GM19099 (cell line): ENCODE data around the gene CCDC97.

Experiments used
- POLR2A ChIP-seq: IDR thresholded peaks from 3 replicates; pipeline ENCODE4 v1.6.1; 2011; ENCODE audit warnings: low read depth; ENCODE audit not compliant: insufficient read length; ENCODE audit errors: extremely low read depth

CCDC97 gene

DNA sequence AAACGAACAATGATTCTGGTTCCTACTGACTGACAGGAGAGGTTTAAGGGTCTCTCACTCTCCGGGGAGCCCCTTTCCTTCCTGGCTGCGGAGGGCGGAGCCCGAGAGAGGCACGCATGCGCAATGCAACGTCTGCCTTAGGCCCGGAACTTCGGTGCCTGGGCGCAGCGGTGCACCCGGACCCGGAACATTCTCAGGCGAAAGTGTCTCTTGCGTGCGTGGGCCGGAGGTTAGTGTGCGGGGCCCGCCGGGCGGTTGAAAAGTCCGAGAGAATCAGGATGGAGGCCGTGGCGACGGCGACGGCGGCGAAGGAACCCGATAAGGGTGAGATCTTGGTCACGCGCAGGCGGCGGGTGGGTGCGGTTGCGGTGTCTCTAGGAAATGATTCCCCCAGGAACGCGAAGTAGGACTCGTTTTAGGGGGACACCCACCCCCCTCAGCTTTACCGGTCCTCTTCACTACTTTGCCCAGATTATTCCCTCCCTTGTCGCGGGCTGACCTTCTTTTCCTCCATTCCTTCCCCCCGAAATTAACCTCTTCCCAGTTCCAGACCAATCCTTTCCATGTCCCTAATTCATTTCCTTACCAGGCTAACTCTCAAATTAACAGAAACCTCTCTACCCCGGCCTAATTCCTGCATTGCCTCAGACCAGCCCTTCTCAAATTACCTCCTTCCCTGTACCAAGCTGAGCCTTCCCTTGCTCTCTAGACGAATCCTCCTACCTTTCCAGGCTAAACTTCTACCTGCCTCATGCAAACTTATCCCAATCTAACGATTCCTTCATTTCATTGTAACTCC lies at the start of gene CCDC97:
Gene CCDC97 (plus strand): TSS at position 140 of the 799 bp plus-strand sequence. CDS start 139 bp downstream, at position 279.
- peak; percentile 92 for TF ChIP-seq POLR2A

DNA sequence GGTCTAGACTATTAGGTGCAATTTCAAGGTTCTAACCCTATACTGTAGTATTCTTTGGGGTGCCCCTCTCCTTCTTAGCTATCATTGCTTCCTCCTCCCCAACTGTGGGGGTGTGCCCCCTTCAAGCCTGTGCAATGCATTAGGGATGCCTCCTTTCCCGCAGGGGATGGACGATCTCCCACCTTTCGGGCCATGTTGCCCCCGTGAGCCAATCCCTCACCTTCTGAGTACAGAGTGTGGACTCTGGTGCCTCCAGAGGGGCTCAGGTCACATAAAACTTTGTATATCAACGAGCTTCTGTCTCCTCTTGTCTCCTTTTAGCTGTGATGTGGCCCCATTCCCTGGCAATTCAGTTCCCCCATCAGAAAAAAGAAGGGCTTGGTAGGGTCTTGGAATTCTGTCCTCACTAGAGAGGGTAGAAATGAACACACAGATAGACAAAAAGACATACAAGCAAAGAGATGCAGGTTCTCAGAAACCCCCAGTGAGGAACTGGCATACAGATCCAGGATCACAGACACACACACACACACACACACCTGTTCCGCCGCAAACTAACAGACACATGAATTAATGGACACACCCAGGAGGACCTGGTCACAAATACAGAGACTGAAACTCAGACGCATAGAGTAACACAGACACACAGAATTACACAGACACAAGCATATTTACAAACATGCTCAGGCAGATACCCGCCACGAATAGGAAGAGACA lies 48.3 kb upstream of the CCDC97 start:
- TF ChIP-seq POLR2A: no peak

DNA sequence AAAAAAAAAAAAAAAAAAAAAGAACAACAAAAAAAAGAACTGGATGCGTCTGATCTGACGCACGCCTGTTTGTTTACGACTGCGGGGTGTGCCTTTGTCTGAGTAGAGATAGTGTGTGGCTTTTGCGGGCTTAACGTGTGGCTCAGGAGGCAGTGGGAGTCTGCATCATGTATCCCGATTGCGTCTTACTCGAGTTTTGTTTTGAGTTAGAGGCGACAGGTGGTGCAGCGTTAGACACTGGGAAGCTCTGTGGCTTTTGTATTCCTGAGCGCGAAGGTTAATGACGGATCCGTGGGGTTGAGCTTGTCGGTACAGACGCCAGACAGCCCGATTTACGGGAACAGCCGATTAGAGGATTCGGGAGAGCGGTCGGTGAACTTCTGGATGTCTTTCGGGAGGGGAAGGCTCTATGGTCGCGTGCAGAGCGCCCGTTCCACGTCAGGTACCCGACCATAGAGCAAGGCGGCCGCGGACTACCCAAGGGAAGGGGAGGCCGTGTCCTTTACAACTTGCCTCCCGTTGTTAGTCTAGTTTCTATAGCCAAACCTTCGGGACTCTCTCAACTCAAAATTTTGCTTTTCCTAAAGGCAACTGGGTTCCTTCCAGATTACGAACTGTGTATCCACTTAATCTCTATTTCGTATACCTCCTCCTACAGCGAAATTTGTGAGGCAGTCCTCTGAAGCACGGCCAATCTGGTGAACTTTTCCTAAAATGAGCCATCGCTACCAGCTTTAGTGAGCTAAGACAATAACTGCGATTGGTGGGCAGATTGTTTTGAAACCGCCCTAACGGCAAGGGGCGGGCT lies 46.7 kb upstream of the CCDC97 start:
- TF ChIP-seq POLR2A: no peak

DNA sequence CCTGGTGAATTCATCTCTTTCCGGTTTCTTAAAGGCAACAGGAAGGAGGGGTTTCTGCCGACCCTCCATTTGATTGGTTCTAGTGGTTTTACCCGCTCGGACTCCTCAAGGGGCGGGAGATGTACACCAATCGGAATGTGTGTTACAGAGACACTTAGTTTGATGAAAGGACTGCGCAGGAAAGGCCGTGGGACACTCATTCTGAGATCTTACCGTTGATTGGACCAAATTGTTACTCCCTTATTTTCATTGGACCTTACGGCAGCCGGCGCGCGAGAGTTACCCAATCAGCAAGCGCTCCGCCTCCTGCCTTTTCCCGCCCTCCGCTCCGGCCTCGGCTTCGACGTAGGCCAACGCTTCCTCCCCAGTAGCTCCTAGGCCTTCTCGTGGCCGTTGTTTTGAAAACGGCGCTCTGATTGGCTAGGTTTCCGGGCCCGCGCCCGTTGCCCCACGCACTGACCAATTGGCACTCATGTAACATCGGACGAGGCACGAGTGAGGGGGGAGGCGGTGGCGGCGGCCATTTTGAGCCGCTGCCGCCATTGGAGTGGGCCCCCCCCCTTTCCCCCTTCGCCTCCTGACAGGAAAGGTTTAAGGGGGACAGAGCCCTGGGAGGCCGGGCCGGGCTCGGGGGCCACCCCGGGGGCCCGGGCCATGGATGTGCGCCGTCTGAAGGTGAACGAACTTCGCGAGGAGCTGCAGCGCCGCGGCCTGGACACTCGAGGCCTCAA lies 46.0 kb upstream of the CCDC97 start, which contains the start of gene HNRNPUL1:
Gene HNRNPUL1 (plus strand): TSS at position 523 of the 731 bp plus-strand sequence. CDS start 132 bp downstream, at position 655.
- TF ChIP-seq POLR2A: peak; percentile 45

DNA sequence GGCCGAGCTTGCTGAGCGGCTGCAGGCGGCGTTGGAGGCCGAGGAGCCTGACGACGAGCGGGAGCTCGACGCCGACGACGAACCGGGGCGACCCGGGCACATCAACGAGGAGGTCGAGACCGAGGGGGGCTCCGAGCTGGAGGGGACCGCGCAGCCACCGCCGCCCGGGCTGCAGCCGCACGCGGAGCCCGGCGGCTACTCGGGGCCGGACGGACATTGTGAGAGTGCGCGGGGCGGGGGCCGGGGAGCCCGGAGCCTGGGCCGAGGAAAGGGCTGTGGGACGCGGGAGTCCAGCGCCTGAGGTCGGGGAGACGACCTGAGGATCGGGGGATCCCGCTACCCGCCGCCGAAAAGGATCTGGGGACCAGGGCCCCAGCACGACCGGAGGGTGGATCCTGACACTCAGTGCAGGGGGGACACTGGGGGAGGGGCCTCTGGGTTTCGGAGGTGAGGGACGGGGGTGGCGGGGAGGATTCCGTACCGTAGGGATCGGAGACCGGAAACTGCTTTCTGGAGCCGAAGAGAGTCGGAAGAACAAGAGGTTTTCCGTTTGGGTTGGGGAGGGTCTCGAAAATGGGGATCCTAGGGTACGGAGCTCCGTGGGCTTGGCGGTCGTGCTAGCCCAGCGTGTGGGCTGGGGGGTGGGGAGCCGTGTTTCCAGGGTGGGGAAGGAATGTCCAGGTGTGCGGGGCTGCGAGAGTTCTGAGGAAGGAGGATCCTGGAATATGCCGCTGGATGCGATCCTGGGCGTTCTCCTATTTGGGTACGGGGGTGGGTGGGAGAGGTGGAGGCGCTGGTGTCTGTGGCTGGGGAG lies 45.2 kb upstream of the CCDC97 start:
- peak; percentile 34 for TF ChIP-seq POLR2A

DNA sequence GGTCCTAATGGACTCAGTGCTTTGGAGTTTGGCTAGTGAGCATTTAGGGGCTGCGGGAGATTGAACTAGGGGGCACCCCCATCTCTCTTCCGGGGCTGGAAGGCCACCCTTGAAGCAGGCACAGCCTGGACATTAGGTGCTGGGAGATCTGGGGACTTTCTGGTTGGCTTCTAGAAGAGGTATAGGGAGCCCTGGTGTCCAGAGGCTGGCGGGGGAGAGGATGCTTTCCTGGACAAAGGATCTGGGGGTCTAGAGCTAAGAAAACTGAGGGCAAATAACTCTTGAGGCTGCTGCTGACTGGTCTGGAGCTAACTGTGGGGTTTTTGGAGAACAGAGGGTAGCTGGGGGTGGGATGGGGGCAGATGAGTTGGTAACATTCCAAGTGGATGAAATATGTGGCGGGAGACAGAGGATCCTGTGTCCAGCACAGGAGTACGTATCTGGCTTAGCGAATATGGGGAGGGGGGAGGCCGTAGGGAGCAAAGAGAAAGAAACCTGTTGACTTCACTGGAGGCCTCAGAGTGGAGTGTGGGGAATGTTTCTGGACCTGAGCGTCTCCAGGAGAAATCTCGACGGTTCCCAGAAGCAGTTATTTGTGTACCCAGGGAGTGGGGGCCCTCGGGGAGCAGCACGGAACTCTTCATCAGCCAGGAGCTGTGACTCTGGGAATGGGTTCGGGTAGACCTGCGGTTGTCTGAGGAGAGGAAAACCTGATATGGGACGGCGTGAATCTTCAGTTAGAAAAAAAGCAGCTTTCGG lies 44.4 kb upstream of the CCDC97 start:
- no peak for TF ChIP-seq POLR2A

DNA sequence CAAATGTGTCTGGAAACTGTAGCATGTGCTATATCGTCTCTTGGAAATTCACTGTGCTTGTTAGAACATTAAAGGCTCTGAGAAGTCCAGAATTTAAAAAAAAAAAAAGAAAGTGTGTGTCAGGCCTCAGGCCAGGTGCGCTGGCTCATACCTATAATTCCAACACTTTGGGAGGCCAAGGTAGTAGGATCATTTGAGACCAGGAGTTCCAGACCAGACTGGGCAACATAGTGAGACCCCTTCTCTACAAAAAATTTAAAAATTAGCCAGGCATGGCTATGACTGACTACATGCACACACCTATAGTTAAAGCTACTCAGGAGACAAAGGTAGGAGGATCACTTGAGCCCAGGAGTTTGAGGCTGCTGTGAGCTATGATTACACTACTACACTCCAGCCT lies 40.9 kb upstream of the CCDC97 start:
- TF ChIP-seq POLR2A: no peak

DNA sequence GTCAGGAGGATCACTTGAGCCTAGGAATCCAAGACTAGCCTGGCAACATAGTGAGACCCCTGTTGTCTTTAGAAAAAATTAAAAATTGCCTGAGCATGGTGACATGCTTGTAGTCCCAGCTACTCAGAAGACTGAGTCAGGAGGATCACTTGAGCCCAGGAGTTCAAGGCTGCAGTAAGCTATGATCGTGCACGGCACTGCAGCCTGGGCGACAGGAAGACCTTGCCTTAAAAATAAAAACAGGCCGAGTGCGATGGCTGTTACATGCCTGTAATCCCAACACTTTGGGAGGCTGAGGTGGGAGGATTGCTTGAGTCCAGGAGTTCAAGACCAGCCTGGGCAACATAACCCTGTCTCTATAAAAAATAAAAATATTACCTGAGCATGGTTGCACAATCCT lies 40.4 kb upstream of the CCDC97 start:
- TF ChIP-seq POLR2A: no peak

DNA sequence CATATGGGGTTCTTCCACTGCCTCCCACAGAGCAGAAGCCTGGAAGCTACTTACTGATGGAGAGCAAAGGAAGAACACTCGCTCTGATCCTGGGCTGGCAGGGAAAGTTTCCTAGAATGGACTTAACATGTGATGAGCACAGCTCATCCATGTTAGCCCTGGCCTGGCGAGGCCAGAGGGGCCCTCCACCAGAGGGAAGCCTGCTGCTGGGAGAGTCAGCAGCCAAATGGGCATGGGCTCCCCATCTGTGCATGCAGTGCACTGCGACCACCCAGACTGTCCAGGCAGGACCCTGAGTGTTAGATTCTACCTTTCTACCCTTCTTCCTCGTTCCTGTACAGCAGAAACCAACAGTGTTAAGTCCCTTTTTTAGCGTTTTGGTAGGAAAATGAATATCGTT lies 36.9 kb upstream of the CCDC97 start:
- no peak for TF ChIP-seq POLR2A

DNA sequence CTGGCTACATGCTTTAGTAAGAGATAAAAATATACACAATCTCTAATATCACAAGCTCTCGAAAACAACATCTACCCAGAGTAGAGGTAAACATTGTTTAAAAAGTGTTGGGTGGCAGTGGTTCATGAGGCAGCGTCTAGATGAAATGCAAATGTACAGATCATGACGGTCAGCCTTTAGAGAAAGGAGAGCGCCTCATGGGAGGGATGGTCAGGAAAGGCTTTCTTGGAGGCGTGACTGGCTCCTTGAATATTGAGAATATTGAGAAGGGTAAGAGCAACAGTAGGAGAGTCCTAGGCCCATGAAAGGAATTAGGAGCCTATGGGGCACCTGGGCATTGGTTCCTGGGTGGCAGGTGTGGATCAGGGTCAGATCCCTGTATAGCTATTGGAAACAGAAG lies 35.2 kb upstream of the CCDC97 start:
- TF ChIP-seq POLR2A: no peak

DNA sequence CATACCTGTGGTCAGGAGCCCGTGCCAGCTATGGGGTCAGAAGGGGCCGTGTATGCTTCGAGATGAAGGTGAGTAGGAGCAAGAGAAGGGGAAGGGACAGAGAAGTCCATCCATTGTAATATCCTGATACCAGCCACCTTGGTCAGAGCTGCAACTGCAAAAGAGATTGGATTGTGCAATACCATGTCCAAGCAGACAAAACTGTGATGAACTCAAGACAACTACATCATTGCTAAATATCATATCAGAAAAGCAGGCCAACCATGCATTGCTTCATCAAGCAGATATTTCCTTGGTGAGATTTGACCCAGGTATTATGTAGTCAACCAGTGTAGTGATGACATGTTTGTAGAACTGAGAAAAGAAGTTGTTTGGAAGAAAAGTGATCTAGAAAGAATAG lies 33.7 kb upstream of the CCDC97 start:
- TF ChIP-seq POLR2A: no peak

DNA sequence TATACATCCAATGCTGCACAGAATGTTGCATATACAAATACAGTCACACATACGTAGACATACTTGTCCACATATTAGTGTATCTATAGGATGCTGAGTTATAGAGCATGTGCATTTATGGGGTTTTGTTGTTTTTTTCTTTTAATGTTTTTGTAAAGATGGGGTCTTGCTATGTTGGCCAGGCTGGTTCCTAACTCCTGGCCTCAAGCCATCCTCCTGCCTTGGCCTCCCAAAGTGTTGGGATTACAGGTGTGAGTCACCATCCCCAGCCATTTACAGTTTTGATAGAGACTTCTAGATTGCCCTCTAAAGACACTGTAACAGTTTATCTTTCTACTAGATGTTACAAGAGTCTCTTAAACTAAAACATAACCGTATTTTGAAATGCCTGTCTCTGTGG lies 31.5 kb upstream of the CCDC97 start:
- no peak for TF ChIP-seq POLR2A
